Prostate gland (tissue), 2 donors: ENCODE data around the gene PODXL.

Source experiments
- POLR2A ChIP-seq: fragments of 450-650 bp; IDR thresholded peaks from one replicate; pipeline ENCODE4 v1.6.1; 2016; ENCODE audit warnings: antibody characterized with exemption, mild to moderate bottlenecking
- TF ChIP-seq, protein P1 (sequence below), 4 experiments: fragments of 200-600 bp in 2 of 4; fragments of 450-650 bp in 2 of 4; sonication (generic) in 2 of 4; IDR thresholded peaks; 1 replicate in 3 of 4; 2 replicates in 1 of 4; pipeline ENCODE4 v1.5.1; 2016 to 2019; ENCODE audit warnings: antibody characterized with exemption in 4 of 4, mild to moderate bottlenecking in 2 of 4, moderate library complexity in 2 of 4

DNA sequence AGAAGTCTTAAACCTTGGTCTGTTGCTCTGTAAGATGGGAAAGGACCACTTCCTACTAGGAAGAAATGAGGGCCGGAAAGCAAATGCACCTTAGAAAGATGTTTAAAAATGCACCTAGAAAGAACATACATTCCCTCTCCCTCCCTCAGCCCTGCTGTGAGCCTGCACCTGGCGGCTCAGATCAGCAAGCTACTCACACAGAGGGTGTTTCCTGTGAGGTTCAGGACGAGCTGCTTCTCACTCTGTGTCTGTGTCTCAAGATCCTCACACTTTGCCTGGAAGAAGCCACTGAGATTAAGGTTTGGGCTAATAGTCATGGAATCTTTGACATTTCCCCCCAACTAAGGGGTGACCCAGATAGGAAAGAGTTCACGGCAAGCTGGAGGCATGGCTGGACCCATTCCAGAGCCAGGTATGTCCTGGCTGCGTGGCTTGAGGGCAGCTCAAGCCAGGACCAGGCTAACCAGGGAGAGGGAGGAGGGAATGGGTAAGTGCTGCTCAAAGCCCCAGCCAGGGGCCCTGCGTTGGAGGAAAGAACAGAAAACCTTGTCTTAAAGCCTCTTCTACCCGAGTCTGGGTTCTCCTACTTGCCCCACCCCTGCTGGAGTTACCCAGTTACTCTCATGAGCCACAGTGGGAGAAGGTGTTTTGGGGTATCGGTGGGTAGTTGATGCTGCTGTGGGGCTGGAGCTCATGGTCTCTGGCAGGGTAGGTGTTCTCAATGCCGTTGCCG lies 47.5 kb downstream of the PODXL start:
- TF ChIP-seq, protein P1, sequence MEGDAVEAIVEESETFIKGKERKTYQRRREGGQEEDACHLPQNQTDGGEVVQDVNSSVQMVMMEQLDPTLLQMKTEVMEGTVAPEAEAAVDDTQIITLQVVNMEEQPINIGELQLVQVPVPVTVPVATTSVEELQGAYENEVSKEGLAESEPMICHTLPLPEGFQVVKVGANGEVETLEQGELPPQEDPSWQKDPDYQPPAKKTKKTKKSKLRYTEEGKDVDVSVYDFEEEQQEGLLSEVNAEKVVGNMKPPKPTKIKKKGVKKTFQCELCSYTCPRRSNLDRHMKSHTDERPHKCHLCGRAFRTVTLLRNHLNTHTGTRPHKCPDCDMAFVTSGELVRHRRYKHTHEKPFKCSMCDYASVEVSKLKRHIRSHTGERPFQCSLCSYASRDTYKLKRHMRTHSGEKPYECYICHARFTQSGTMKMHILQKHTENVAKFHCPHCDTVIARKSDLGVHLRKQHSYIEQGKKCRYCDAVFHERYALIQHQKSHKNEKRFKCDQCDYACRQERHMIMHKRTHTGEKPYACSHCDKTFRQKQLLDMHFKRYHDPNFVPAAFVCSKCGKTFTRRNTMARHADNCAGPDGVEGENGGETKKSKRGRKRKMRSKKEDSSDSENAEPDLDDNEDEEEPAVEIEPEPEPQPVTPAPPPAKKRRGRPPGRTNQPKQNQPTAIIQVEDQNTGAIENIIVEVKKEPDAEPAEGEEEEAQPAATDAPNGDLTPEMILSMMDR (IDR thresholded peaks at IDR 0.05), result no peak
- TF ChIP-seq POLR2A, result no peak
